NCI-H1048 (cell line): ENCODE data around the gene ESPNL.

Experiments used
- DNase-seq: peaks from one replicate; lab custom pipeline; 2025; lab: John Stamatoyannopoulos, UW

Gene ESPNL

DNA sequence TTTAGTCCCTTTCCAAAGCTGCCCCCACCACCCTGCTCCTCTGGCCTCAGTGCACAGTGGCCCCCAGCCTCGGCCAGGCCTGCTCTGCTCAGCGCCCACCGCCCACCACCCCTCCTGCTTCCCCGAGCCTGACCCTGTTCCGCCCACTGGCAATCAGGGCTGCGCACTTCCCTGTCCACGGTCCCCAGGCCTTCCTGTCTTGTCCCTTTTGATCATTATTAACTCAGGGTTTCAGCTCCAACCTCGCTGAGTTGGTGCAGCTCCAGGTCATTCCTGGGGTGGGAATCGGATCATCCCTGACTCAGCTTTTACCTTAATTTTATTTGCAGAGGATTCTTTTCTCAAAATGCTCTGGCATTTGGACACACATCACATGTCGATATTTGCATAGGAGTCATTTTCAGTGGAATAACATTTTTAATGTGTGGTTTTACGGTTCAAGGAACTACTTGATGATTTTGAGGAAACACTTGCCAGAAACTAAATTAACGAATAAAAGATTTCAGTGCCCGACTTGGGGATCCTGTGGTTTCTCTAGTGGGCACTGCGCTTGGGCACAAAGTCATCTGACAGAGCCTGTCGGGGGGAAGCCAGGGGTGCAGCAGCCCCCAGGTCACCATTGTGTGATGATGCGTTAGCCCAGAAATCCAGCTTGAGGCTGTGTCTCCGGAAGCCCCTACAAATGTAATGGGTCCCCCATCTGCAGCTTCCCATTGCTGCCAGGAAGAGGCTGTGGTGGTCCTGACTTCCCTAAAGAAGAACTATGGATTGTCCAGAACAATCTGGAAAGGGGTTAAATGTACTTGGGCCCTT is 1.0 kb upstream of the ESPNL start:
- DNase-seq, result peak; percentile 18

DNA sequence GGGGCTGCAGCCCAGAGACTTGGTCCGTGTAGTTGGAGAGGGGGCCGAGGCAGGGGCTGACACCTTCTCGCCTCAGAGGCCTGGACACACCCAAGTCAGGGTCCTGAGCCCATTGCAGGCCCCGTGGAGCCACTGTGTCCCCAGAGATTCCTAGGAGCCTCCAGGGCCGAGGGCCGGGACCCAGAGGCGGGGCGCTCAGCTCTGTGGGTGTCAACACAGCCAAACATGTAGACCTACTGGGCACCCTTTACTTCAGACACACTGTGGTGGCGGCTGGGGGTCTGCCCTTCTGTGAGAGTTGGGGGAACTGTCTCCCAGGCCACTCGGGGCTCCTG is 459 bp upstream of the ESPNL start:
- DNase-seq, result no peak

DNA sequence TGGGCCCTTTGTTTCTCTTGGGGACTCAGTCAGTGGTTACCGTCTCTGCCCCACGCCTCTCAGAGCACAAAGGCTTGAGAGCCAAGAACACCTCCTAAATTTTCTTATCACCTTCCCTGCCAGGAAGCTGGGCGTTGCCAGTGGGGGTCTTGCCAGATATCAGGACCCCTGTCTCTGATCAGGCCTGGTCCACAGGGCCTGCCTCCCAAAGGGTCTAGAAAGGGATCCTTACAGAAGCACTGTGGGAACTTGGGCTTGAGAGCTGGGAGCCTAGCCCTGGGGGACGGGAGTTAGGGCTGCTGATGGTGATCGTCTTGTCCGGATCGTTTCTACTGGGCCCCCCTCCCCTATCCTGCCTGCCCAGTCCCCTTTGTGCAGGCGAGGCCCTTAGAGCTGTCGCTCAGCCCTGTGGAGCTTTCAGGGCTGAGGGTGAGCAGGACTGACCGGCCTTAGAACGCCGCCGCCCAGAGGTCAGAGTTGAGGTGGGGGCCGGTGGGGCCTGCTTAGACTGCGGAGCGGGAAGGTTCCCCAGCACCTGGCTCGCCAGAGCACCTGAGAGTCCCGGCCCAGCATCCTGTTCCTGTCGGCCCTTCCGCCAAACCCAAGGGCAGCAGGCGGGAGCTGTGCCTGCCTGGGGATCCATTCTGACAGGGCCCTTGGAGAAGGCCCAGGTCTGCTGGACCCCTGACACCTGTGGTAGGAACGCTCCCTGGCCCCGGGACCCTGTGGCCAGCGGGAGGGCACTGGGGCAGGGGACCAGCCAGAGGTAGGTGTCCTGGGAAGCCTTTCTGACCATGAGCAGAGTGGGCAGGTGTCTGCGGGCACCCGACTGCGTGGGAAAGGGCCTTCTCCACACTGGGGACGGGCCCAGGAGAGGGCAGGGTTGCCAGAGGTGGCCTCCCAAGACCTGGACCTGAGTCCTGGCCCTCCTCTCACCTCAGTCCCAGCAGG is 956 bp downstream of the ESPNL start:
- DNase-seq, result no peak

DNA sequence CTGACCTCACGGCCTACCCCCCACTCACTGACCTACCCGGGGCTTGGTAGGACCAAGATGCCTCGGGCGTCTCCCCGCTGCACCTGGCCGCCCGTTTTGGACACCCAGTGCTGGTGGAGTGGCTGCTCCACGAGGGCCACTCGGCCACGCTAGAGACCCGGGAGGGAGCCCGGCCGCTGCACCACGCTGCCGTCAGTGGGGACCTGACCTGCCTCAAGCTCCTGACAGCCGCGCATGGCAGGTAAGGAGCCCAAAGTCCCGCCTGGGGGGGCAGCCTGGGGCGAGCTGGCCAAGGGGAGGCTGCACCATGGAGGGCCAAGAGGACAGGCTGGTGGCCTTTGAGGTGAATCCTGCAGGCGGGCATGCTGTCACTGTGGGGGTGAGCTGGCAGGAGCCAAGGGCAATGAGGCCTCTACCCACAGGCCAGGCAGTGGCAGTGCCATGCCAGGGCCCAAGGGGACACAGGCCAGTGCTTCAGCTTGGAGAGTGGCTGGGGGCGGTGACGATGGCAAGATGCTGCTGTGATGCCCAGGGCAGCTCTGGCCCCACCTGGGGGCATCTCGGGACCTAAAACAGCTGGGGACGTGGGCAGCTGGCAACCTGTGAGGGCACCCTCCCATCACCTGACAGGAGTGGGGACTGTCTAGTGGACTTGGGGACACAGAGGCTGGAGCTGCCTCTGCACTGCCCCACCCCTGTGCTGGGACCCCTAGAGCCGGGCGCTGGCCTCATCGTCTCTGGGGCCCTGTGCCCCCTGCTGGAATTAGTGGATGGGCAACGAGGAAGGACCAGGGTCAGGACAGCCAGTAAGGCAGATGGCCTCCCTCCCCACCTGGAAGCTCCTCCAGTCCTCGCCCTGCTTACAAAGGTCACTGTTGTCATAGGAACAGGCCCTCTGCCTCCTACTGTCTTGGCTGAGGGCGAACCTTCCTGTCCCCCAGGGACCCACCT is 2.0 kb downstream of the ESPNL start:
- no peak for DNase-seq

DNA sequence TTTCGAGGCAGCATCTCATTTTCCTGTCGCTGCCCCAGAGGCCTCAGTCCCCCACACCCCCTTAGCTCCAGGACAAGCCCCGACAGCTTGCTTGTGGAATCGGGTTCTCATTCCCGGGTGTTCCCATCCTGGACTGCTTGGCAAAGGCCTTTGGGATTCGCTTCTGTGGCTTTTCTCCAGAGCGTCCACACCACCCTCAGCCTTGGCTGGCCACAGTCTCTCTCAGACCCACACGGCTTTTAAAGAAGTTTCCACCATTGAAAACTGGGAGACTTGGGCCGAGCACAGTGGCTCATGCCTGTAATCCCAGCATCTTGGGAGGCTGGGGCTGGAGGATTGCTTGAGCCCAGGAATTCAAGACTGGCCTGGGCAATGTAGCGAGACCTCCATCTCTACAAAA is 2.7 kb downstream of the ESPNL start:
- no peak for DNase-seq

DNA sequence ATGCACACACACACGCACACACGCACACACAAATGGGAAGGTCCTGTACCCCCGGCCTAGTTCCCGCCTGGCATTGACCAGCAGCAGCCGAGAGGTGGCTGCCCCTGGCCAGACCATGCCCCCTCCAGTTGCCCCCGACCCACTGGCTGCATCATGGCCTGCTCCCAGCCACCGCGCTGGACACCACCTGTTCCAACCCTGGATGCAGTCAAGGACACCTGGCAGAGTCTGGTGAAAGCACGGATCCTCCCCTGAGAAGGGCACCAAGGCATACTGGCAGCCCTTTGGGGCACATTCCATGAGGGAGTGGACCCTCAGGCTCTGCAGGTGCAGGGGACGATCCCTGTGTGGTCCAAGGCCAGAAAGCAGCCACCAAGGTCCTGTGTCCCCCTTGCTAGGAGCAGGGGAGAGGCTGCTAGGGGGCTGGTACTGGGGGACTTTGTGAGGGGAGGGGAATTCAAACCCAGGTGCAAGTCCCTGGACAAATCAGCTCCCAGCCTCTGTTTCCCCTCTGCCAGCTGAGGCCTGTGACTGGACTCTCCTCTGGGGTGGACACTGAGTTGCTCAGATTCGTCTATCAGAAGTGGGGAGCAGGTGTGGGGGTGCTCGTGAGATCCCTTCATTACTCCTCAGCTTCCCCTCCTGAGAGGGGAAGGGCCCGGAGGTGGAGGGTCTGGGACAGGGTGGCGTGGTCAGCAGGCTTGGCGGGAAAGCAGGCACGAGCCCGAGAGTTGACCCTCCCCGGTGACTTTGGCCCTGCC is 3.5 kb downstream of the ESPNL start:
- DNase-seq, result no peak

DNA sequence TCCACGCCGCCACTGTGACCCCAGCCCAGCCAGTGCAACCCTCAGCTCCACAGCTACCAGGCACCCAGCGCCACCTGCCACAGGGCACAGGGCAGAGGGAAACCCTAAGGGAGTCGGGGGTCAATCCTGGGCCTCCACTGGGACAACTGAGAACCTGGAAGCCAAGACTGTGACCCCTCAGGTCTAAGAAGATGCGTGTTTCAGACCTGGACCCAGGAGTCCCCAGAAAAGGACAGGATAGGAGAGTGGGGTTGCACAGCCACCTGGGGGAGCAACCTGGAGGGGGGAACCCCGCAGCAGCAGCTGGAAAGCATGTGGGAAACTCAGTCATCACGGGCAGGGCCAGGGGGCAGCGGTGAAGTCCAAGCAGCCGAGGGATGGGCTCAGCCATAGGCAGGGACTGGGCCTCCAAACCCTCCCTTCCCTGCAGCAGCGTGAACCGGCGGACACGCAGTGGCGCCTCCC is 4.1 kb downstream of the ESPNL start:
- DNase-seq, result no peak

DNA sequence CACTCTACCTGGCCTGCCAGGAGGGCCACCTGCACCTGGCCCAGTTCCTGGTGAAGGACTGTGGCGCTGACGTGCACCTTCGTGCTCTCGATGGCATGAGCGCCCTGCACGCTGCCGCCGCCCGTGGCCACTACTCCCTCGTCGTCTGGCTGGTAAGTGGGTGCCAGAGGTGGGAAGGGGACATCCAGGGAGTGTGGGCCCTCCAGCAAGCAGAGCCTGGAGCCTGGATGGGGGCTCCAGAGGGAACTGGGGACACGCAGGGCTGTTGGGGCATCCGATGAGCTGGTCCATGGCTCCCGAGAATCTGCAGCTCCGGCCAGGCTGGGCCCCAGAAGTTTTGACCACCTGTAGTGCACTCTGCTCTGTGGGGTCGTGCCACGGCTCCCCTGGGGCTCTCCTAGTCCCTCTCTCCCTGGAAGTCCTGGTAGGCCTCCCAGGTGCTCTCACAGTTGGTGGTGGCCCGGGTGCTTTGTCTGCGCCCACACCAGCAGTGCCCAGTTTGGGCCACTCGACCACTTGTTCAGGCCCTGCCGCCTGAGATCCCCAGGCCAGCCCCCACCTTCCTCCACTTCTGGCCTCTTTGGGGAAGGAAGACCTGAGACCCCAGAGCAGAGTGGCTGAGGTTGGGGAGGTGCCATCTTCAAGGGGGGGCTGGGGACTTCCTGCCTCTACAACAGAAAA is 4.7 kb downstream of the ESPNL start:
- DNase-seq, result no peak

DNA sequence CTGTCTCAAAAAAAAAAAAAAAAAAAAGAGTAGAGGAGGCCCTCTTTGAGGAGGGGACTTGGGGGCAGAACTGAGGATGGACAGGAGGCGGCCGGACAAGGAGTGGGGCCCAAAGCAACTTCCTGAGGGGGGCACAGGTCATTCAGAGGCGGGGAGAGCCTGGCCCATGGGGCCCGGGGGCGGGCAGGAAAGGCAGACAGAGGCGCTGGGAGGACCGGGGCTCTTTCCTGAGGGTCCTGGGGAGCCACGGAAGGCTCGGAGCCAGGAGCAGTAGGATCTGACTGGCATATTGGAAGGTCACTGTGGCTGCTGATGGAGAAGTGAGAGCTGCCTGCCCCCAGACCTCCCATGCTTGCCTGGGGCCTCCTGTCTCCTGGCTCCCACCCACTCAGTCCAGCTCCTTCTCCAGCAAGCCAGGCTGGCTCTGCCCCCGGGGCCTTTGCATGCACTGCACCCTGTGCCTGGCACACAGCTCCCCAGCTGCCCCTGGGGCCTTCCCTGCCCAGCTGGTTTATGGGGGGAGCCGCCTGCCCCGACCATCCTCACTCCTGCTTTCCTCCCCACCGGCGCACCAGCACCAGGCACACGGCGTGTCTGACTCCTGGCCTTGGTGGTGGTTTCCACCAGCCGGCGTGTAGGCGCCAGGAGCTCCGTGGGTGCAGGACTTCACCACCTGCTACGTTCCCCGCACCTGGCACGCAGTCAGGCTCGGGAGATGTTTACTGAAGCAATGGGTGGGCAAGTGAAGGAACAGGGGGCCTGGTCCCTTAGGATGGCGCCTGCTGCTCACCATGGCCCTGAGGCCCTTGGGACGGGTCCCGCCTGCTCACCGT is 5.6 kb downstream of the ESPNL start:
- no peak for DNase-seq

DNA sequence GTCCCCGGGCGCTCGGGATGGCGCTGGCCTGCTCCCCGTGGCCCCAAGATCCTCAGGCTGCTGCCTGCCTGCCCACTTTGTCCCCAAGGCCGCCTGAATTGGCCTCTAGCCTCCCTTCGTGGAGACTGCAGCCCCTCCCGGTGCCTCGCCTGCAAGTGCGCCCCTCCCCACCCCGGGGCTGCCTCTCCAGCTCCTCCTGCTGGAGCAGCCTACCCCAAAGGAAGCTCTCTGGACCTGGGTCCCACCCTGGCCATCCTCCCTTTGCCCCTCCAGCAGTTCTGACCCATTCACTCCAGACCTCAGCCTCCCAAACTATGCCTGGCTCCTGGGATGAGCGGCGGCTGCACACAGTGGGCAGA is 6.2 kb downstream of the ESPNL start:
- DNase-seq, result no peak

DNA sequence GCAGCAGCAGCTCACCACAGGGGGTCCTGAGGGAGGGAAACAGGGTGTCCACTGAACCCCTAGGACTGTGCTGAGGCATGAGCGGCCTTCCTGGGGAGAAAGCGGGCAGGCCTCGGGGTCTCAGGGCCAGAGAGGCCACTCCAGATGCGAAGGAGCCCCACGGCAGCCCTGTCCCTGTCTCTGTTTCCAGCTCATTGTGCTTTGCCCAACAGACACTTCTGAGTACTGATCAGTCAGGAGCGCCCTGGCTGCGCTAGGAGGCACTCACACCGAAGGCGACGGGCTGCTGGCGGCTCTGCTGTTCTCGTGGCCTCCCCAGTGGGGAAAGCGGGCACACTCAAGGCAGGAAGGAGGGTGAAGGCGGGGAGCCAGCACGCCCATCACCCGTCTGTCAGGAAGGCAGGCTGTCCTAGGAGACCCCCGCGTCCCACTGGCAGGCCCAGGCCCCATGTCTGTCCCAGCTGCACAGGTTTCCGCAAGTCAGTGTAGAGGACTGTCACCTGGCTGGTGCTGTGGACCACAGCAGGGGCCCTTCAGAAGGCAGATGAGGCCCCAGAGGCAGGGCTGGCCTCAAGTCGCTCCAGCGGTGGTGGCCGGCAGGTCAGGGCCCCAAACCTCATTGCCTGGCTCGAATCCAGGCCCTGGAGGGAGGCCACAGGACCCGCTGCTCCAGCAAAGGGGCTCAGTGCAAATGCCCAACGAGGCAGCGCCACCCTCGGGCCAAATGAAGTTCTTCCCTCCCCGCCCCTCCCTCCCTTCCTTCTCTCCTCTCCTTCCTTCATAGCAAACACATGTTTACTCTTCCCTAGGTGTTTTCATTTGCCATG is 6.8 kb downstream of the ESPNL start:
- DNase-seq, result no peak

DNA sequence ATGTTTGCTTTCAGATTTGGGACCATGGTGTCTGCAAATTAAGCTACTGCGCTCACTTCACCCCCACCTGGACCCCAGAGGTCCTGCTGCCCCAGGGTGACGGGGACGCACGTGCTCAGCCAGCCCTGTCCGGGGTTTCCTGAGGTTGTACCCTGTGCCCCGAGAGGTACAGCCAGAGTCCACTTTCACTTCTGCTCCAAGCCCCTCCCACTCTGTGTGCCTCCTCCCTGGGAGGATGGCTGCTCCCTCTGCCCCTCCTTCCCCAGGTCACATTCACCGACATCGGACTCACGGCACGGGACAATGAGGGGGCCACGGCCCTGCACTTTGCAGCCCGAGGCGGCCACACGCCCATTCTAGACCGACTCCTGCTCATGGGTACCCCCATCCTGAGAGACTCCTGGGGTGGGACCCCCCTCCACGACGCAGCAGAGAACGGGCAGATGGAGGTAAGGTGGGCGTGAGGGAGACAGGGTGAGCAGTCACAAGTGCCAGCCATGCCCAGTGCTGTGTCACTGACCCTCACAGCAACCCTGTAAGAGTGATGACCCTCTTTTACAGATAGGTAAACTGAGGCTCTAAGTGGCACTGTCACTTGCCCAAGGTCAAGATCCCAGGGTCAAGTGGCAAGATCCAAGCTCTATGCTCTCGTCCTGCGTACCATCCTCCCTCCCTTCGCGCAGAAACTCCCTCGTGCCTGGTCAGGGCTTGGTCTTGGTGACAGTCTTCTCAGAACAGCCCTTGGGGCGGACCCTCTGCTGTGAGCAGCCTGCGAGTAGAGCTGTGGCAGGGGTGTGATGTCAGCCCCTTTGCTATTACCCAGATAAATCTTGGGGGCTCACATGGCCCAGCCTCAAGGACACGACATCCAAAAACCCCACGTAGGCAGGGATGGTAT is 7.6 kb downstream of the ESPNL start:
- no peak for DNase-seq

DNA sequence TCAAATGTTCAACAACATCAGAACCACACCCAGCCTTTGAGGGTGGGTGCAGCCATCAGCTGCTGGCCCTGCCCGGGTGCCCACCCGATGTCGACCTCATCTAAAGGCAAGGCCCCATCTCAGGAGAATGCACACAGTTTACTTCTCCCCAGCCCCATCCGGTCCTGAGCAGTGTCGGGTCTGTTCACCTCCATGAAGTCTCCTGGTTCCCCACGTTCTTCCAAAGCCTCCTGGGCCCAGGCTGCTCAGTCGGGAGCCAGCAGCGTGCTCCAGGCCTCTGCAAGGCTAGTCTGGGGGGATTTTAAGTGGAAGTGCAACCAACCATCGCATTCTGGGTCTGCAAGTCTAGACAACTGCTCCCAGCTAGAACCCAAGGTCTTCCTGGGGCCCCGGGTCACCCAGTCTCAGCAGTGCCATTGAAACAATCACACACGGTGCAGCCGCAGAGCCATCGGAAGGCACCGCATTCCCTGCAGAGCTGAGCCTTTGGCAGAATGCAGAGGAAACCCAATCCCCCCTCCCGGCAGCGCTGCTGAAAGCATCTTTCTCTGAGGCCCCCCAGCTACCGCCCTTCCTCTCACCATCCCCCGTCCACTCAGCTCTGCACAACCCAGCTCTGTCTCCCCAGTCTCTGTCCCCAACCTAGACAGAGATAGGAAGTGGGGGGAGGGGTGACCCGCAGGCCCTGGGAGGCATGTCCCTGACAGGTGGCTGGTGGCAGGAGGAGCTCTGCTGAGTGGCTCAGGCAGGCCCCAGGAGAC is 8.5 kb downstream of the ESPNL start:
- DNase-seq, result no peak

DNA sequence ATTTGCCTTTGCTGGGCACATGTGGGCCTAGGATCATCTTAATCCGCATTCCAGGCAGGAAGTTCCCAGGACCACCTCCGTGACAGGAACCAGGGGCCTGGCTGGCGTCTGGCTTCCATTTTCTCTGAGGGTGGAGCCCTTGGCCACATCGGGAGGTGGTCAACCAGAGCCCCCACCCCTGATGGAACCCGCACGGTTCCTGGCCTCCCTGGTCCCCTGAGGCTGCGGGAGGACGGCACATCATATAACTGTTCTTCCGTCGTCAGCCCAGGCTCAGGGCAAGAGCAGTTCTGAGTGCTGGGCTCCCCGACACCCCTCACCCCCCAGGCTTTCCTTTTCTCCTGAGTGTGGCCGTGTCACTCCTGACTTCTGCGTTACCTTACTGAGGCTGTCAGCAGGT is 13.5 kb downstream of the ESPNL start:
- DNase-seq, result no peak

DNA sequence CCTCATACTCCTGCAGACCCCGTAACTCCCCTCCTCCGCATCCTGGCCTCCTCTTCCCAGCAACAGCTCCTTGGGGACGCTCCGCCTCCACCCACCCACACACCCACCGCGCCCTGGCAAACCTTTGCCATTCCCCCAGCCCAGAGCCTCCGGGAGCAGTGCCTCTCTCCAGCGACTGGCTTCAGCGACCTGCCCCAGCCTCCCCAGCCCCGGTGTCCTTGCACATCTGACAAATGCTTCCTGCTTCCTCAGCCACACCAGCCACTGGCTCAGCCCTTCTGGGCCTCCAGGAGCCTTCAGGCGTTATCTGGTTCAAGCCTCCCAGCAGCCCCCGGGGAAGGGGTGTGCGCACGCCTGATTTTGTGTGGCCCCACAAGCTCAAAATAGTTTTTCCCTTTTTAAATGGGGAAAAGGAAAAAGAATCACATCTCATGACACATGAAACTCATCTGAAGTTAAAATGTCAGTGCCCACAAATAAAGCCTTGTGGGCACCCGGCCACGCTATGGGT is 14.2 kb downstream of the ESPNL start:
- DNase-seq, result no peak

DNA sequence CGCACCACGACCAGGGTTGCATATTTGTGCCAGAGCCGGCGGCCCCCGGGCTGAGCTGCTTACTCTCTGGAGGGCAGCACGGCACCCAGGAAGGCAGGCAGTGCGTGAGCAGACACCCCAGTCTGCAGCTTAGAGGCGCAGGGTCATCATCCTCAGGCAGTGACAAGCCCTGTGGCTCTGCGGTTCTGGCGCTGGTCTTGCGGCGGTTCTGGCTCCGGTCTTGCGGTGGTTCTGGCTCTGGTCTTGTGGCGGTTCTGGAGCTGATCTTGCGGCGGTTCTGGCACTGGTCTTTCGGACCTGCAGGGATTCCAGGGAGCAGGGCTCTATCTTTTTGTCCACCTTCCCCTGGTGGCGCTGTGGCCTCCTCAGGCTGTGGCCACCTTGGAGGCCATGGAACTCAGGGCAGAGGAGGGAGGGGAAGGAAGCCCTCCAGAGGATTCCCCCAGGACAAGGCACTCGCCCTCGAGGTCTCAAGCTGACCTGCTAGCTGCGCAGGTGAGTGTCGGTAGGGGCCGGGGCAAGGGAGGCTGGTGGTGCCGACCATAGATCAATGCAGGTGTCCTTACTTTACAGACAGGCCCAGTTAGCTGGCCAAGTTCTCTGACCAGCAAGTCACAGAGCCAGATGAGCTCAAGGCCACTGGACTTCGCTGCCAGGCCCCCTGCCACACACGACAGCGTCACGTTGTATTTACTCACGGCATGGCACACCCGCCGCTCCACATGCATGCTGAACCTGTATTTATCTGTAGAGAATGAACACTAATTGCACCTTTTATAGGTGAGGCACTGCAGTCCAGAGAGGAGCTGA is 14.9 kb downstream of the ESPNL start:
- no peak for DNase-seq
